DOHH2 (cell line): ENCODE measurements around the gene STK4.

Experiments used
- H3F3A ChIP-seq: fragments of 200-600 bp; sonication (generic), shearing (Covaris generic); 2 replicates; pipeline ENCODE4 v1.6.0; 2016; ENCODE audit warnings: antibody characterized with exemption, mild to moderate bottlenecking; ENCODE audit not compliant: control insufficient read depth, insufficient read depth
- H3K27ac ChIP-seq: fragments of 200-600 bp; sonication (generic); 2 replicates; pipeline ENCODE4 v1.5.1; 2014; ENCODE audit warnings: low read depth, mild to moderate bottlenecking, low read length, moderate library complexity
- H3K27me3 ChIP-seq: fragments of 200-600 bp; sonication (generic); 2 replicates; pipeline ENCODE4 v1.6.1; 2014; ENCODE audit warnings: mild to moderate bottlenecking, low read length, mixed read lengths; ENCODE audit not compliant: control insufficient read depth
- H3K36me3 ChIP-seq: fragments of 200-600 bp; sonication (generic); 2 replicates; pipeline ENCODE4 v1.6.1; 2014; ENCODE audit warnings: mild to moderate bottlenecking, low read length, moderate library complexity, mixed read lengths; ENCODE audit not compliant: control insufficient read depth
- H3K4me1 ChIP-seq: fragments of 200-600 bp; sonication (generic); 2 replicates; pipeline ENCODE4 v1.6.1; 2014; ENCODE audit warnings: mild to moderate bottlenecking, low read length, mixed read lengths; ENCODE audit not compliant: control insufficient read depth
- H3K4me2 ChIP-seq: fragments of 200-600 bp; sonication (generic); 2 replicates; pipeline ENCODE4 v1.6.0; 2014; ENCODE audit warnings: mild to moderate bottlenecking, low read length, moderate library complexity
- H3K4me3 ChIP-seq: fragments of 200-600 bp; sonication (generic); 2 replicates; pipeline ENCODE4 v1.5.1; 2014; ENCODE audit warnings: mild to moderate bottlenecking, low read length, mixed read lengths
- H3K79me2 ChIP-seq: fragments of 200-600 bp; sonication (generic); 2 replicates; pipeline ENCODE4 v1.6.1; 2014; ENCODE audit warnings: mild to moderate bottlenecking, low read length, mixed read lengths; ENCODE audit not compliant: control insufficient read depth
- H3K9me2 ChIP-seq: fragments of 200-600 bp; sonication (generic); replicated peaks from 2 replicates; pipeline ENCODE4 v1.6.1; 2014; ENCODE audit warnings: mild to moderate bottlenecking, low read length, mixed read lengths; ENCODE audit not compliant: control insufficient read depth
- H3K9me3 ChIP-seq: fragments of 200-600 bp; sonication (generic); 2 replicates; pipeline ENCODE4 v1.6.1; 2014; ENCODE audit warnings: antibody characterized with exemption, low read length, mixed read lengths; ENCODE audit not compliant: control insufficient read depth, insufficient read depth
- H4K20me1 ChIP-seq: fragments of 200-600 bp; sonication (generic); 2 replicates; pipeline ENCODE4 v1.6.0; 2014; ENCODE audit warnings: low read depth, mild to moderate bottlenecking, antibody characterized with exemption, low read length, moderate library complexity; ENCODE audit not compliant: control insufficient read depth, insufficient read depth
- EZH2phosphoT487 ChIP-seq: fragments of 200-600 bp; sonication (generic); IDR thresholded peaks from 2 replicates; pipeline ENCODE4 v1.6.1; 2017; ENCODE audit warnings: borderline replicate concordance, mild to moderate bottlenecking, antibody characterized with exemption, low read length, moderate library complexity, mixed read lengths
- TF ChIP-seq, protein P1 (sequence below): fragments of 200-600 bp; sonication (generic); IDR thresholded peaks from one replicate; pipeline ENCODE4 v1.5.1; 2014; ENCODE audit warnings: antibody characterized with exemption, mild to moderate bottlenecking, low read depth, low read length; ENCODE audit not compliant: poor library complexity, severe bottlenecking

The STK4 gene

DNA sequence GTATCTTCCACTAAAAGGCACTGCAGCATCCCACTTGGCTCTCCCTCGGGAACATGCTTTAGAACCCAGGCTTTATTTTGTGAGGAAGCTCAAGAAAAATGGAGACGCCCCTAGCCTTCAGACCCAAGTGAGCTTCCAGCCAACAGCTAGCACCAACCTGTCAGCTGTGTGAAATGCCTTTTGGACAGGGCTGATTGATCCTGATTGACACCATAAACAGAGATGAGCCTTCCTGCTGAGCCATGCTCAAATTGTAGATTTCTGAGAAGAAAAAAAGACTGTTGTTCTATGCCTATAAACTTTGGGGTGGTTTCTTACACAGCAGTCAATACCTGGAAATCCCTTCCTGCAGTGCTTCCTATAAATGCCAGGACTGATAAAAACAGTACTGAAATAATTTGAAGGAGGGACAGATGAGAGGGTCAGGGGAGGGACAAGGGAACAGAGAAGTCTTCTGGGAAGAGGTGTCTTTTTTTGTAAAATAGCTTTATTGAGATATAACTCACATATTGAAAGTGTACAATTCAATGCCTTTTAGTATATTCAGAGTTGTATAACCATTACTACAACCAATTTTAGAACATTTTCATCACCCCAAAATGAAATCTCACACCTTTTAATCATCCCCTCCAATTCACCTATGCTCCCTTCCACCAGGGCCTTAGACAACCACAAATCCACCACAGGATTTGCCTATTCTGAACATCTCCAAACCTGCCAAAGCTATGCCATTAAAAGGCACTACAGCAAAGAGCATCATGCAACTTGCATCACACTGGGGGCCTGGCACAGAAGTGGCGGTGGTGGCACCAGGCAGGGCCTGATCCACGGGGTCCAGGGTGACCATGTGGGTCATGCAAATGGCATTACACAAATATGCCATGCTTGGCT lies 2.7 kb upstream of the STK4 start:
- Histone ChIP-seq H3K36me3 (peaks cover 36% of the 10 kb centered on the region), H3K79me2 (peaks cover 50% of the 10 kb centered on the region), H3F3A (peaks cover 14% of the 10 kb centered on the region), H3K9me2 (no peaks in the 10 kb centered on the region), H3K9me3 (no peaks in the 10 kb centered on the region), H3K4me2 (peak overlapping the region; percentile 20), H3K27ac (no peak overlapping the region), H3K4me1 (peaks cover 61% of the 10 kb centered on the region), H3K27me3 (no peaks in the 10 kb centered on the region), H3K4me3 (no peak overlapping the region), H4K20me1 (peaks cover 6% of the 10 kb centered on the region; the same call in 1 of the 2 replicates)
- TF ChIP-seq, protein P1, sequence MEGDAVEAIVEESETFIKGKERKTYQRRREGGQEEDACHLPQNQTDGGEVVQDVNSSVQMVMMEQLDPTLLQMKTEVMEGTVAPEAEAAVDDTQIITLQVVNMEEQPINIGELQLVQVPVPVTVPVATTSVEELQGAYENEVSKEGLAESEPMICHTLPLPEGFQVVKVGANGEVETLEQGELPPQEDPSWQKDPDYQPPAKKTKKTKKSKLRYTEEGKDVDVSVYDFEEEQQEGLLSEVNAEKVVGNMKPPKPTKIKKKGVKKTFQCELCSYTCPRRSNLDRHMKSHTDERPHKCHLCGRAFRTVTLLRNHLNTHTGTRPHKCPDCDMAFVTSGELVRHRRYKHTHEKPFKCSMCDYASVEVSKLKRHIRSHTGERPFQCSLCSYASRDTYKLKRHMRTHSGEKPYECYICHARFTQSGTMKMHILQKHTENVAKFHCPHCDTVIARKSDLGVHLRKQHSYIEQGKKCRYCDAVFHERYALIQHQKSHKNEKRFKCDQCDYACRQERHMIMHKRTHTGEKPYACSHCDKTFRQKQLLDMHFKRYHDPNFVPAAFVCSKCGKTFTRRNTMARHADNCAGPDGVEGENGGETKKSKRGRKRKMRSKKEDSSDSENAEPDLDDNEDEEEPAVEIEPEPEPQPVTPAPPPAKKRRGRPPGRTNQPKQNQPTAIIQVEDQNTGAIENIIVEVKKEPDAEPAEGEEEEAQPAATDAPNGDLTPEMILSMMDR: no peak
- TF ChIP-seq EZH2phosphoT487: no peak

DNA sequence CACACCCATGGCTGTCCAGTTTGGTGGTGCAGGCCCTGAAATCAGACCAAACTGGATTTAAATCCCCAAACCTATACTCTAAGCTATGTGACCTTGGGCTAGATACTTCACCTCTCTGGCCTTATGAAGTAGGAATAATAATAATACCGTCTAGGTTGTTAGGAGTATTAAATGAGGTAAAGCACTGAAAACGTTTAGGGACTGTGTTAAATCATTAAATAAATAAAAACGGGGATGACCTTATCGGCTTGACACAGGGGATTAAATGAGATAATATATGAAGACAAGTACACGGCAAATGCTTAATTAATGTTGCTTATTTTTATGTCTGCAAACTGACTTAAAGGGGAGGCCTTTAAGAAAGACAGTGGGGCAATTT lies 672 bp upstream of the STK4 start:
- Histone ChIP-seq H3K4me1 (peaks cover 69% of the 10 kb centered on the region), H3K36me3 (peaks cover 36% of the 10 kb centered on the region), H3K4me2 (peak overlapping the region; percentile 89), H3K9me3 (no peaks in the 10 kb centered on the region), H4K20me1 (peaks cover 5% of the 10 kb centered on the region; the same call in 1 of the 2 replicates), H3K4me3 (peak overlapping the region; percentile 95), H3K79me2 (peaks cover 51% of the 10 kb centered on the region), H3K9me2 (no peaks in the 10 kb centered on the region), H3K27ac (peak overlapping the region; percentile 88), H3F3A (peaks cover 22% of the 10 kb centered on the region), H3K27me3 (no peaks in the 10 kb centered on the region)
- no peak for TF ChIP-seq EZH2phosphoT487
- TF ChIP-seq, protein P1: no peak

DNA sequence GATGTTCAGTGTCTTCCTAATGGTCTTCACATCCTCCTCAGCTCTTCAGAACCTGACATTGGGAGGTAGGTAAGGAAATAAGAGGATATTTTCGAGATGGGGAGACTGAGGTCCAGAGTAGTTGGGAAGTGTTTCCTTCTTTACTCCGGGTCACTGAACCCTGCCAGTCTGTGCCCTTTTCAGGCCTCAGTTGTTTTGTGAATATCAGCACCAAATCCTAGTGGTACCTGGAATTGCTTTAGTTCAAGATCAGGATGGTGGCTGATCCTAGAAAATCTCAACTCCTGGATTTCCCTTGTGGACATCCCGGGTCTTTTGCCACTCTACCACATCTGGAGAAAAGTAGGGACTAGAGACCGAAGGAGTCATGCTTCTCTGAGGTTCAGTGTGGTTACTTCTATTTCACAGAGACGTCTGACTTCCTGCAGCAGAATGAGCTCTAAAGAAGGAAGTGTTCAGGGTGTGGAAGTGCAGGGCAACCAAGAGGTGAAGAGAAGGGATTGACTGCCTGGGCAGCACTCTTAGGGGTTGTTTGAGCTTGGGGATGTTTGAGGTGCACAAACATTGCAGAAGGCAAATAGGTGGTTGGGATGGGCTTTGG lies 995 bp downstream of the STK4 start:
- H3K9me2 ChIP-seq: no peaks in the 10 kb centered on the region
- H3K4me2 ChIP-seq: peak overlapping the region; percentile 89
- peaks cover 68% of the 10 kb centered on the region for H3K79me2 ChIP-seq
- H3K9me3 ChIP-seq: no peaks in the 10 kb centered on the region
- peak overlapping the region; percentile 95 for H3K4me3 ChIP-seq
- TF ChIP-seq EZH2phosphoT487: no peak
- TF ChIP-seq, protein P1: no peak
- H3K4me1 ChIP-seq: peaks cover 67% of the 10 kb centered on the region
- H3K27ac ChIP-seq: peak overlapping the region; percentile 88
- peaks cover 52% of the 10 kb centered on the region for H3K36me3 ChIP-seq
- peaks cover 20% of the 10 kb centered on the region for H3F3A ChIP-seq
- H4K20me1 ChIP-seq: peaks cover 8% of the 10 kb centered on the region; the same call in 1 of the 2 replicates
- no peaks in the 10 kb centered on the region for H3K27me3 ChIP-seq
